HepG2 (cell line): ENCODE results near the gene CORO7. TPM values are rescaled to one million over a fixed set of nuclear protein-coding genes. Genes with fewer than 3 reads are reported as not detected.

Experiments used
- ARHGAP35 ChIP-seq: sonication (generic); formaldehyde crosslinking; IDR thresholded peaks from 2 replicates; pipeline ENCODE4 v1.9.0; 2022; ENCODE audit warnings: mild to moderate bottlenecking, inconsistent platforms, moderate library complexity, missing genetic modification reagents, borderline replicate concordance
- FOXO1 ChIP-seq: sonication (generic); formaldehyde crosslinking; IDR thresholded peaks from 2 replicates; pipeline ENCODE4 v1.4.0; 2020; ENCODE audit warnings: missing genetic modification reagents
- GTF3A ChIP-seq: sonication (generic); formaldehyde crosslinking; conservative IDR thresholded peaks from 2 replicates; pipeline ENCODE4 v1.4.0; 2020; ENCODE audit warnings: mild to moderate bottlenecking, missing genetic modification reagents
- HNF4G ChIP-seq, 2 experiments: sonication (generic) in 1 of 2; formaldehyde crosslinking in 1 of 2; IDR thresholded peaks; 2 replicates each; pipeline versions ENCODE4 v1.4.0 to v1.6.1; 2011 to 2020; ENCODE audit warnings: borderline replicate concordance in 2 of 2, low read depth in 2 of 2, mild to moderate bottlenecking in 2 of 2, low read length in 1 of 2, missing genetic modification reagents in 1 of 2, moderate library complexity in 1 of 2
- IRX3 ChIP-seq: sonication (generic); formaldehyde crosslinking; IDR thresholded peaks from 2 replicates; pipeline ENCODE4 v1.8.1; 2023; ENCODE audit warnings: mild to moderate bottlenecking, low read depth, missing genetic modification reagents, borderline replicate concordance
- NFATC3 ChIP-seq: sonication (generic); formaldehyde crosslinking; IDR thresholded peaks from 2 replicates; pipeline ENCODE4 v1.5.1; 2020; ENCODE audit warnings: mild to moderate bottlenecking, missing genetic modification reagents
- PCBP2 ChIP-seq: fragments of 200-400 bp; formaldehyde crosslinking; optimal IDR thresholded peaks from 2 replicates; pipeline ENCODE3; 2018; ENCODE audit warnings: low read length, low read depth; ENCODE audit not compliant: poor library complexity, severe bottlenecking
- PHF5A ChIP-seq: IDR thresholded peaks from one replicate; pipeline ENCODE4 v1.6.1; 2018; ENCODE audit warnings: low read depth, missing genetic modification reagents; ENCODE audit not compliant: unreplicated experiment
- PLRG1 ChIP-seq: fragments of 450-650 bp; conservative IDR thresholded peaks from 2 replicates; pipeline ENCODE4 v1.6.1; 2016
- RFX1 ChIP-seq: fragments of 450-650 bp; IDR thresholded peaks from 2 replicates; pipeline ENCODE4 v1.6.1; 2017
- SRY ChIP-seq: sonication (generic); formaldehyde crosslinking; IDR thresholded peaks from 2 replicates; pipeline ENCODE4 v1.8.0; 2022; ENCODE audit warnings: mild to moderate bottlenecking, missing genetic modification reagents
- STAG1 ChIP-seq: sonication (generic); formaldehyde crosslinking; IDR thresholded peaks from 2 replicates; pipeline ENCODE4 v1.4.0; 2020; ENCODE audit warnings: missing genetic modification reagents
- STAT5B ChIP-seq: sonication (generic); formaldehyde crosslinking; IDR thresholded peaks from 2 replicates; pipeline ENCODE4 v1.4.0; 2020; ENCODE audit warnings: missing genetic modification reagents
- ZKSCAN8 ChIP-seq: IDR thresholded peaks from 2 replicates; pipeline ENCODE4 v1.6.1; 2016; ENCODE audit warnings: borderline replicate concordance, missing genetic modification reagents, missing compliant biosample characterization
- ZNF207 ChIP-seq: fragments of 450-650 bp; IDR thresholded peaks from 2 replicates; pipeline ENCODE4 v1.6.1; 2016; ENCODE audit warnings: antibody characterized with exemption, borderline replicate concordance
- ZNF235 ChIP-seq: sonication (generic); formaldehyde crosslinking; IDR thresholded peaks from 2 replicates; pipeline ENCODE4 v1.8.1; 2023; ENCODE audit warnings: mild to moderate bottlenecking, missing genetic modification reagents, borderline replicate concordance
- ZNF557 ChIP-seq: sonication (generic); formaldehyde crosslinking; IDR thresholded peaks from 2 replicates; pipeline ENCODE4 v1.4.0; 2020; ENCODE audit warnings: missing genetic modification reagents
- ZNF562 ChIP-seq: sonication (generic); formaldehyde crosslinking; IDR thresholded peaks from 2 replicates; pipeline ENCODE4 v1.8.0; 2022; ENCODE audit warnings: missing genetic modification reagents, borderline replicate concordance
- ZNF652 ChIP-seq: IDR thresholded peaks from 2 replicates; pipeline ENCODE4 v1.6.1; 2016; ENCODE audit warnings: low read depth, borderline replicate concordance
- ZNF850 ChIP-seq: sonication (generic); formaldehyde crosslinking; conservative IDR thresholded peaks from 2 replicates; pipeline ENCODE4 v1.9.0; 2021; ENCODE audit warnings: mild to moderate bottlenecking, missing genetic modification reagents
- ZSCAN22 ChIP-seq: sonication (generic); formaldehyde crosslinking; IDR thresholded peaks from 2 replicates; pipeline ENCODE4 v1.4.0; 2020; ENCODE audit warnings: mild to moderate bottlenecking, missing genetic modification reagents
- polyA plus RNA-seq, 8 experiments: library from polyadenylated mRNA; depleted of rRNA in 3 of 8; stranded (reverse) in 7 of 8; unstranded in 1 of 8; fragments of >200 nt; fragmentation: Illumina TruSeq in 4 of 8; extraction: Trizol in 4 of 8; gene quantifications; 2 replicates each; pipeline versions ENCODE4 v1.2.1 to v1.2.3, GENCODE V29; 2011 to 2016; ENCODE audit warnings: low read depth in 4 of 8, missing spikeins in 1 of 8, mixed read lengths in 1 of 8; ENCODE audit not compliant: insufficient read depth in 1 of 8
- total RNA-seq, 5 experiments: library from RNA; depleted of rRNA; stranded (reverse); fragments of >200 nt; fragmentation: Illumina TruSeq; extraction: Trizol; gene quantifications; 2 replicates each; pipeline ENCODE4 v1.2.3, GENCODE V29; 2016; ENCODE audit warnings: low read depth in 1 of 5
- TF ChIP-seq, protein P1 (sequence below): IDR thresholded peaks from 2 replicates; pipeline ENCODE4 v1.6.1; 2016; ENCODE audit warnings: low read depth
- TF ChIP-seq, protein P2 (sequence below): sonication (generic); formaldehyde crosslinking; IDR thresholded peaks from 2 replicates; pipeline ENCODE4 v1.8.1; 2022; ENCODE audit warnings: mild to moderate bottlenecking, missing genetic modification reagents

Gene CORO7
- total and polyA plus RNA-seq, 2 of the 13 experiments (the other 11 are each of a cell fraction or from before 2014, with no cell fraction given) = 9.9 to 14.3 TPM

DNA sequence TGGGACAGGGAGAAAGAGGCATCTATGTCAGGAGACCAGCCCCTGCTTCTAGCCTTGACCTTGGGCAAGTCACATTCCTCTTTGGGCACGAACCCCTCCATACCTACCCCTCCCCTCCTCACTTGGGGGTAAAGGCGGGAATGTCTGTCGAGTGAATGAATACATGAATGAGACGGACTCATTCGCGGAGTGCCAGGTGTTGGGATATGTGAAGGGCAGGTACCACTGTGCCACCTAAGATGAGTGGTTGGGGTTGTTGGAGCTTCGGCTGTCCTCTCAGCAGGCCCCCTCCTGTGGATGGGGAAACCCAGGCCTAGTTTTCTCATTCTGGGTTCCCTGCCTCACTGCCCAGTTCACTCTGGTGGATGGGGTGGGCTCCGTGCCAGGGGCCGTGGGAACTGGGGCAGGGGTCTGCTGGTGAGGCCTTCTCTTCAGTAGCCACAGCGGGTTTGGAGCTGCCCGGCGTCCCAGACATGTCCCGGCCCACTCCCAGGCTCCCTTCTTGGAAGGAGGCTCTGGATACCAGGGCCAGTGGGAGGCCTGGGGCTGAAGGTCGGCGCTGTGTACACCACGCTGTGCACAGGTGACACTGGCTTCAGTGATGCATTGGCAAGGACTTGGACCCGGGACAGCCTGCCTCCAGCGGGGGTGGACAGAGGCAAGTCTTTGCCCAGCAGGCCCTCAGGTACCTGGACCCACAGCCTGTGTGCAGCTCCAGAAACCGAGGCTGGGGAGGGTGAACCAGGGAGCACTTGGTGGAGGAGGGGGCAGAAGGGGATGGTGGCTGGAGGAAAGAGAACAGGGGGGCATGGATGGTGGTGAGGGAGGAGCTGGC lies 94.9 kb downstream of the CORO7 start (continued):
- TF ChIP-seq, protein P1, sequence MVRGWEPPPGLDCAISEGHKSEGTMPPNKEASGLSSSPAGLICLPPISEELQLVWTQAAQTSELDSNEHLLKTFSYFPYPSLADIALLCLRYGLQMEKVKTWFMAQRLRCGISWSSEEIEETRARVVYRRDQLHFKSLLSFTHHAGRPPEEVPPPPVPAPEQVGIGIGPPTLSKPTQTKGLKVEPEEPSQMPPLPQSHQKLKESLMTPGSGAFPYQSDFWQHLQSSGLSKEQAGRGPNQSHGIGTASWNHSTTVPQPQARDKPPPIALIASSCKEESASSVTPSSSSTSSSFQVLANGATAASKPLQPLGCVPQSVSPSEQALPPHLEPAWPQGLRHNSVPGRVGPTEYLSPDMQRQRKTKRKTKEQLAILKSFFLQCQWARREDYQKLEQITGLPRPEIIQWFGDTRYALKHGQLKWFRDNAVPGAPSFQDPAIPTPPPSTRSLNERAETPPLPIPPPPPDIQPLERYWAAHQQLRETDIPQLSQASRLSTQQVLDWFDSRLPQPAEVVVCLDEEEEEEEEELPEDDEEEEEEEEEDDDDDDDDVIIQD = no peak
- peak; percentile 11; the same call in 1 of the 2 replicates for TF ChIP-seq FOXO1 (CRISPR knock-in tag)
- TF ChIP-seq GTF3A (CRISPR knock-in tag) = no peak
- TF ChIP-seq PHF5A (CRISPR knock-in tag) = no peak
- no peak for TF ChIP-seq RFX1
- no peak for TF ChIP-seq ZNF207
- no peak for TF ChIP-seq SRY (CRISPR knock-in tag)
- no peak for TF ChIP-seq ZKSCAN8
- no peak for TF ChIP-seq PLRG1
- TF ChIP-seq IRX3 = no peak
- no peak for TF ChIP-seq ZNF652
- no peak for TF ChIP-seq ZNF557 (CRISPR knock-in tag)
- TF ChIP-seq ZNF235 (CRISPR knock-in tag) = no peak
- TF ChIP-seq ARHGAP35 (CRISPR knock-in tag) = no peak
- no peak for TF ChIP-seq STAG1 (CRISPR knock-in tag)
- TF ChIP-seq, protein P2, sequence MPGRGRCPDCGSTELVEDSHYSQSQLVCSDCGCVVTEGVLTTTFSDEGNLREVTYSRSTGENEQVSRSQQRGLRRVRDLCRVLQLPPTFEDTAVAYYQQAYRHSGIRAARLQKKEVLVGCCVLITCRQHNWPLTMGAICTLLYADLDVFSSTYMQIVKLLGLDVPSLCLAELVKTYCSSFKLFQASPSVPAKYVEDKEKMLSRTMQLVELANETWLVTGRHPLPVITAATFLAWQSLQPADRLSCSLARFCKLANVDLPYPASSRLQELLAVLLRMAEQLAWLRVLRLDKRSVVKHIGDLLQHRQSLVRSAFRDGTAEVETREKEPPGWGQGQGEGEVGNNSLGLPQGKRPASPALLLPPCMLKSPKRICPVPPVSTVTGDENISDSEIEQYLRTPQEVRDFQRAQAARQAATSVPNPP (CRISPR knock-in tag) = no peak
- no peak for TF ChIP-seq PCBP2
- no peak for TF ChIP-seq ZSCAN22 (CRISPR knock-in tag)
- TF ChIP-seq STAT5B (CRISPR knock-in tag) = no peak
- peak; percentile 56 for TF ChIP-seq HNF4G (IDR thresholded peaks at IDR 0.05; ENCODE audit: borderline replicate concordance, low read depth, low read length)
- TF ChIP-seq HNF4G (CRISPR knock-in tag; IDR thresholded peaks at IDR 0.05; ENCODE audit: borderline replicate concordance, low read depth) = no peak
- TF ChIP-seq ZNF562 (CRISPR knock-in tag) = no peak
- TF ChIP-seq ZNF850 (CRISPR knock-in tag) = no peak
- TF ChIP-seq NFATC3 (CRISPR knock-in tag) = no peak
